SH-SY5Y (cell line): ENCODE measurements around the gene DOCK8.

Experiments
- GATA2 ChIP-seq: IDR thresholded peaks from 2 replicates; pipeline ENCODE4 v1.6.1; 2011; ENCODE audit warnings: mild to moderate bottlenecking, low read depth, low read length
- GATA3 ChIP-seq: IDR thresholded peaks from 2 replicates; pipeline ENCODE4 v1.6.1; 2011; ENCODE audit warnings: low read depth, mild to moderate bottlenecking, low read length, moderate library complexity

- no peak for TF ChIP-seq GATA2
- no peak for TF ChIP-seq GATA3
These were observed 34.4 kb downstream of the DOCK8 start for GRCh38 chr9:249025-249424.
